Nephron (organoid): ENCODE data around the gene SELENOS.

Source experiments
- H3K27ac Mint-ChIP-seq, 3 experiments: 2 replicates each; pipeline ENCODE4 v1.8.0; 2020; ENCODE audit warnings: mixed read lengths in 3 of 3, mild to moderate bottlenecking in 2 of 3, moderate library complexity in 1 of 3
- H3K27me3 Mint-ChIP-seq: 2 replicates; pipeline ENCODE4 v1.8.0; 2021; ENCODE audit warnings: low read depth, mild to moderate bottlenecking, moderate library complexity, mixed read lengths
- H3K36me3 Mint-ChIP-seq: 2 replicates; pipeline ENCODE4 v1.8.0; 2020; ENCODE audit warnings: low read depth, mixed read lengths
- H3K4me1 Mint-ChIP-seq: 2 replicates; pipeline ENCODE4 v1.8.0; 2020; ENCODE audit warnings: mixed read lengths
- H3K4me3 Mint-ChIP-seq, 3 experiments: 2 replicates each; pipeline ENCODE4 v1.8.0; 2020; ENCODE audit warnings: mild to moderate bottlenecking in 3 of 3, mixed read lengths in 3 of 3, moderate library complexity in 2 of 3
- H3K9me3 Mint-ChIP-seq: 2 replicates; pipeline ENCODE4 v1.8.0; 2020; ENCODE audit warnings: mixed read lengths
- CTCF ChIP-seq, 3 experiments: fragments of 200-600 bp; sonication (generic); IDR thresholded peaks; one replicate each; pipeline ENCODE4 v1.5.0; 2021; ENCODE audit warnings: antibody characterized with exemption in 3 of 3; ENCODE audit not compliant: unreplicated experiment in 3 of 3

The SELENOS gene

GRCh38 chr15:101318147-101318819 lies 41.0 kb upstream of the SELENOS start:
- Mint-ChIP-seq H3K36me3 (no peaks in the 10 kb centered on the region), H3K27me3 (peaks cover 31% of the 10 kb centered on the region), H3K9me3 (no peaks in the 10 kb centered on the region), H3K27ac (no peak overlapping the region), H3K4me1 (peaks cover 3% of the 10 kb centered on the region), H3K4me3 (no peak overlapping the region)
- no peak for TF ChIP-seq CTCF (IDR thresholded peaks at IDR 0.05; ENCODE audit: unreplicated experiment in 3 of 3)

- no peaks in the 10 kb centered on the region for H3K9me3 Mint-ChIP-seq
- H3K4me3 Mint-ChIP-seq = no peak overlapping the region
- H3K27me3 Mint-ChIP-seq = peaks cover 31% of the 10 kb centered on the region
- no peak for TF ChIP-seq CTCF (IDR thresholded peaks at IDR 0.05; ENCODE audit: unreplicated experiment in 3 of 3)
- no peak overlapping the region for H3K27ac Mint-ChIP-seq
- no peaks in the 10 kb centered on the region for H3K36me3 Mint-ChIP-seq
- peaks cover 3% of the 10 kb centered on the region for H3K4me1 Mint-ChIP-seq
Measured at GRCh38 chr15:101317336-101317872, 40.1 kb upstream of the SELENOS start.

GRCh38 chr15:101316529-101316928 lies 39.2 kb upstream of the SELENOS start:
- no peak for TF ChIP-seq CTCF (IDR thresholded peaks at IDR 0.05; ENCODE audit: unreplicated experiment in 3 of 3)
- no peak overlapping the region for H3K27ac Mint-ChIP-seq
- no peak overlapping the region for H3K4me3 Mint-ChIP-seq
- H3K27me3 Mint-ChIP-seq = peaks cover 27% of the 10 kb centered on the region
- no peaks in the 10 kb centered on the region for H3K9me3 Mint-ChIP-seq
- no peaks in the 10 kb centered on the region for H3K36me3 Mint-ChIP-seq
- peaks cover 3% of the 10 kb centered on the region for H3K4me1 Mint-ChIP-seq

- peaks cover 3% of the 10 kb centered on the region for H3K4me1 Mint-ChIP-seq
- no peaks in the 10 kb centered on the region for H3K36me3 Mint-ChIP-seq
- H3K27me3 Mint-ChIP-seq = peaks cover 20% of the 10 kb centered on the region
- no peak overlapping the region for H3K27ac Mint-ChIP-seq
- no peak for TF ChIP-seq CTCF (IDR thresholded peaks at IDR 0.05; ENCODE audit: unreplicated experiment in 3 of 3)
- no peaks in the 10 kb centered on the region for H3K9me3 Mint-ChIP-seq
- no peak overlapping the region for H3K4me3 Mint-ChIP-seq
Measured at GRCh38 chr15:101315736-101316135, 38.5 kb upstream of the SELENOS start.

GRCh38 chr15:101314336-101315125 lies 37.2 kb upstream of the SELENOS start:
- TF ChIP-seq CTCF (IDR thresholded peaks at IDR 0.05; ENCODE audit: unreplicated experiment in 3 of 3) = no peak
- Mint-ChIP-seq H3K9me3 (no peaks in the 10 kb centered on the region), H3K4me1 (no peaks in the 10 kb centered on the region), H3K27me3 (peaks cover 13% of the 10 kb centered on the region), H3K27ac (no peak overlapping the region), H3K4me3 (no peak overlapping the region), H3K36me3 (no peaks in the 10 kb centered on the region)
